Activated naive CD4-positive, alpha-beta T cell treated with anti-CD3 and anti-CD28 coated beads, Interleukin-2, amount 50 U/mL, for 24 hours (primary cell): ENCODE data around the gene MSMP.

Experiments
- H3K27ac Mint-ChIP-seq: one replicate; pipeline ENCODE4 v1.8.0; 2021; ENCODE audit warnings: mild to moderate bottlenecking, mixed read lengths
- H3K27me3 Mint-ChIP-seq: one replicate; pipeline ENCODE4 v1.8.0; 2021; ENCODE audit warnings: mixed read lengths
- H3K36me3 Mint-ChIP-seq: one replicate; pipeline ENCODE4 v1.8.0; 2021; ENCODE audit warnings: mixed read lengths
- H3K4me1 Mint-ChIP-seq: one replicate; pipeline ENCODE4 v1.8.0; 2021; ENCODE audit warnings: mixed read lengths
- H3K4me3 Mint-ChIP-seq: one replicate; pipeline ENCODE4 v1.8.0; 2021; ENCODE audit warnings: mild to moderate bottlenecking, mixed read lengths
- H3K9me3 Mint-ChIP-seq: one replicate; pipeline ENCODE4 v1.8.0; 2021; ENCODE audit warnings: mixed read lengths

MSMP gene

DNA sequence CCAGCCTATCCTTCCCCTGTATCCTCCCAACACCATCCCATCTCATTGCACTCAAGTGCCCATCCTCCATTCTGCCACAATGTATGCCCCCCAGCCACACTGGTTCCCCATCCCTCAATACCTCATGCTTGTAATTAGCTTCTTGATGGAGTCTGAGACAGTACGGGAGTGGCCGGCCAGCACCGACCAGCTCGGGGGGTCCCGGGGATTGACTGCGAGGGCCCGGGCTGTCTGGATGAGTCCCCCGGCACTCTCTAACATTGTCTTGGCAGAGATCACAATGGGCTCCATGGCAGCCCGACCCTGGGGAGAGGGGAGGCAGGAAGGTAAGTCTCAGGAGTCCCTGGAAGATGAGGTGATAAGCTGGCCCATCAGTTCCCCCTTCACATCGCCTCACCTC is 47.1 kb downstream of the MSMP start:
- Mint-ChIP-seq H3K36me3 (peaks cover 24% of the 10 kb centered on the region), H3K27ac (no peak overlapping the region), H3K27me3 (no peaks in the 10 kb centered on the region), H3K4me3 (no peak overlapping the region), H3K9me3 (no peaks in the 10 kb centered on the region), H3K4me1 (no peaks in the 10 kb centered on the region)

DNA sequence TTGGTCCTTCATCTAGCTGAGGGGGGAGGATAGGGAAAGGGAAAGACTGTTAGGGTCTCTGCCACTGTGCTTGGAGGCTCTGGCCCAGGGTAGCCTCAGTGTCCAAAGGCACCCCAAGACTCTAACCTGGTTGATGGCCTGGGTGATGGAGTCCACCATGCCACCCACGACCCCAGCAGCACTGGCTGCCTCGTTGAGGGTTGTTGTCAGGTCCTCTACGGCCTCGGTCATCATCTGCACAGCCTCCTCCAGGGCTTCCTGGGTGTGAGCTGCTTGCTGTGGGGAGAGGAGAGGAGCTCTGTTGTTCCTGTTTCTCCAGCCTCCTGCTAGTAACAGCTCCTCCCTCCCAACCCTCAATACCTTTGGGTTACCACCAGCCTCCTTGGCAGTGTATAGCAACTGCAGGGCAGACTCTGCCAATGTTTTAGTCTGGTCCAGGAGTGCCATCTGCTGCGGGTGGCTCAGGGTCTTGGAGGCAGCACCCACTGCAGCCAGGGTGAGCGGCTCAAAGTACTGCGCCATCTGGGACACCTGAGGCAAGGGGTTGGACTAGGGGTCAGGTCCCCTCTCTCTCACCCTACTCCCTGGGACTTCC is 48.1 kb downstream of the MSMP start:
- Mint-ChIP-seq H3K27ac (no peak overlapping the region), H3K4me1 (no peaks in the 10 kb centered on the region), H3K4me3 (no peak overlapping the region), H3K9me3 (no peaks in the 10 kb centered on the region), H3K36me3 (peaks cover 21% of the 10 kb centered on the region), H3K27me3 (no peaks in the 10 kb centered on the region)

DNA sequence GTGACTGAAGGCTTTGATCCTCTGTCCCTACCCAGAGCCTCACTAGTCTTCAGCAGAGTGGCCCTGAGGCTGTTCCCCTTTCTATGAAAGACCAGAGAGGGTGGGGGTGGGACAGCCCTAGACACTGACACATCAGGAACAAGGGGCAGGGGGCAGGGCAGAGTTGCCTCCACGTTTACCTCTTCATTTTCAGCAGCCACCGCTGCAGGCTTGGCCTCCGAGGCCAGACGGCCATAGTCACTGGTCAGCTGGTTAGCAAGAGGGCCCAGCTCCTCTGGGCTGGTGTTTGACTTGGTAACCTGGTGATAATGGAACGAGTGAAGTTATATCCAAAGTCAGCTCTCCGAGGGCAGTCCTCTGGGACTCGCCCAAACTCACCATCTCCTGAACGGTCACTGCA is 48.7 kb downstream of the MSMP start:
- Mint-ChIP-seq H3K27ac (no peak overlapping the region), H3K27me3 (no peaks in the 10 kb centered on the region), H3K4me1 (no peaks in the 10 kb centered on the region), H3K4me3 (no peak overlapping the region), H3K36me3 (peaks cover 19% of the 10 kb centered on the region), H3K9me3 (no peaks in the 10 kb centered on the region)

DNA sequence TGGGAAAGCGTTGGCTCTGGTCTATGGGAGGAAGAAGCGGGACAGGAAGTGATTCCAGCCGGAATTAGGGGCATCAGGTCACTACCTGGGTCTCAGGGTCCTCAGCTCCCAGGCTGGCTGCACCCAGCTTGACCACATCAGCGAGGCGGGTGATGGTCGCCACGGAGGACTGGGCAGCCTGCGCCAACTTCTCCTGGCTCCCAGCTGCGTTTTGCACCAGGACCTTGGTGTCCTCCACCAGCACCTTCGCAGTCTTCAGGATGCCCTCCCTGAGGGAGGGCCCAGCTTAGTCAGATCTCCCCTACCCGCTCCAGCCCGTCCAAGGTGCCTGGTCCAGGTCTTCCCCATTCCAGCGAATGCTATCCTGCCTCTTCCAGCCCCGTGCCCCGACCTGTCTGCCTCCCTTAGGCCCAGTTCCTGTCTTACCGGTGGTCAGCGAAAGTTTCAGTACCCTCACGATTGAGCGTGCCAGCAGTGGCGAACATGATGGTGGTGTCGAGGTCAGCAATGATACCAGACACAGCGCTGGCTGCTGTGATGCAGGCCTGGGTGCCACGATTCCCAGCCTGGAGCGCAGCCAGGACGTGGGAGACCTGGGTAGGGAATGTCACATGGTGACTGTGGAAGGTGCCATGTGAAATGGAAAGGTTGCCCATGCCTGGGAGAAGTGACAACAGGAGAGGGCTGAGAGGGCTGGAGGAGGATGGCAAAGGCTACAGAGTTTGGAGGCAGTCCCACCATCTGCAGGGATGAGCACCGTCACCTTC is 50.0 kb downstream of the MSMP start:
- no peak overlapping the region for H3K4me3 Mint-ChIP-seq
- H3K36me3 Mint-ChIP-seq = peaks cover 19% of the 10 kb centered on the region
- H3K4me1 Mint-ChIP-seq = no peaks in the 10 kb centered on the region
- H3K27me3 Mint-ChIP-seq = no peaks in the 10 kb centered on the region
- H3K27ac Mint-ChIP-seq = no peak overlapping the region
- no peaks in the 10 kb centered on the region for H3K9me3 Mint-ChIP-seq
